ENCODE measurements around the gene GRK3.

- TF ChIP-seq, protein P1, sequence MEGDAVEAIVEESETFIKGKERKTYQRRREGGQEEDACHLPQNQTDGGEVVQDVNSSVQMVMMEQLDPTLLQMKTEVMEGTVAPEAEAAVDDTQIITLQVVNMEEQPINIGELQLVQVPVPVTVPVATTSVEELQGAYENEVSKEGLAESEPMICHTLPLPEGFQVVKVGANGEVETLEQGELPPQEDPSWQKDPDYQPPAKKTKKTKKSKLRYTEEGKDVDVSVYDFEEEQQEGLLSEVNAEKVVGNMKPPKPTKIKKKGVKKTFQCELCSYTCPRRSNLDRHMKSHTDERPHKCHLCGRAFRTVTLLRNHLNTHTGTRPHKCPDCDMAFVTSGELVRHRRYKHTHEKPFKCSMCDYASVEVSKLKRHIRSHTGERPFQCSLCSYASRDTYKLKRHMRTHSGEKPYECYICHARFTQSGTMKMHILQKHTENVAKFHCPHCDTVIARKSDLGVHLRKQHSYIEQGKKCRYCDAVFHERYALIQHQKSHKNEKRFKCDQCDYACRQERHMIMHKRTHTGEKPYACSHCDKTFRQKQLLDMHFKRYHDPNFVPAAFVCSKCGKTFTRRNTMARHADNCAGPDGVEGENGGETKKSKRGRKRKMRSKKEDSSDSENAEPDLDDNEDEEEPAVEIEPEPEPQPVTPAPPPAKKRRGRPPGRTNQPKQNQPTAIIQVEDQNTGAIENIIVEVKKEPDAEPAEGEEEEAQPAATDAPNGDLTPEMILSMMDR (IDR thresholded peaks at IDR 0.05; ENCODE audit: low read depth, low read length): no peak
- TF ChIP-seq POLR2A (IDR thresholded peaks at IDR 0.05; ENCODE audit: extremely low read depth, insufficient read length) (no peak), MYC (IDR thresholded peaks at IDR 0.05; ENCODE audit: low read depth, low read length) (no peak)
Observed at GRCh38 chr22:25754527-25755202, 190.2 kb downstream of the GRK3 start.
